Measurements from ENCODE around the gene CCIN. TPM values are rescaled to one million over a fixed set of nuclear protein-coding genes. Genes with fewer than 3 reads are reported as not detected.

CCIN gene
- polyA plus RNA-seq, 1 of the 3 experiments (the other 2 are of a cell fraction), result 0.54 TPM

- no peak for TF ChIP-seq ZBTB33 (IDR thresholded peaks at IDR 0.05; ENCODE audit: borderline replicate concordance, low read depth)
- TF ChIP-seq EZH2phosphoT487 (IDR thresholded peaks at IDR 0.05; ENCODE audit: borderline replicate concordance, low read depth), result no peak
- peak; percentile 74; the same call in 1 of the 2 replicates for TF ChIP-seq RXRA (IDR thresholded peaks at IDR 0.05; ENCODE audit: borderline replicate concordance, low read depth)
- 0 out of 2 replicates have a peak, but pooled peaks have one; percentile 20 for TF ChIP-seq REST (IDR thresholded peaks at IDR 0.05; ENCODE audit: low read depth, low read length)
- no peak for TF ChIP-seq NRF1 (IDR thresholded peaks at IDR 0.05; ENCODE audit: low read depth, low read length)
- no peak for TF ChIP-seq RFX5 (IDR thresholded peaks at IDR 0.05; ENCODE audit: low read length)
- TF ChIP-seq POLR2AphosphoS5 (IDR thresholded peaks at IDR 0.05; ENCODE audit: low read depth, low read length), result no peak; the same call in 1 of the 2 replicates
- no peak for TF ChIP-seq SIN3A (IDR thresholded peaks at IDR 0.05; ENCODE audit: borderline replicate concordance, low read depth, low read length)
Measured at GRCh38 chr9:36163049-36163785, 6.0 kb upstream of the CCIN start (continued).

GRCh38 chr9:36163786-36164170 is 5.4 kb upstream of the CCIN start:
- H3K9ac ChIP-seq, result peak overlapping the region; percentile 53
- H3K27me3 ChIP-seq (ENCODE audit: insufficient read depth), result no peaks in the 10 kb centered on the region
- peak overlapping the region; percentile 81 to 84 for H3K27ac ChIP-seq (ENCODE audit: low read depth in 2 of 2, low read length in 1 of 2)
- DNase-seq, result no peak
- H3K4me1 ChIP-seq (ENCODE audit: control insufficient read depth in 1 of 2, insufficient read depth in 2 of 2, low read depth in 1 of 2, low read length in 1 of 2), result peaks cover 28 to 50% of the 10 kb centered on the region in 2 experiments; a peak in 3 of 4 replicates
- no peaks in the 10 kb centered on the region for H3K79me2 ChIP-seq (ENCODE audit: insufficient read depth)
- no peaks in the 10 kb centered on the region for H4K20me1 ChIP-seq (ENCODE audit: insufficient read depth)
- peaks cover 45% of the 10 kb centered on the region for H3F3A ChIP-seq (replicated peaks; ENCODE audit: insufficient read depth)
- ChIA-PET POLR2A (interaction anchor here (1.3 to 5.7 kb wide), 8 partner anchors 9 to 89 kb away, joined by 3 to 38 read pairs (median 7); partner anchors contain the start of genes CLTA and GLIPR2), CTCF (interaction anchor here (1.0 to 8.8 kb wide), 14 partner anchors 14 to 209 kb away, joined by 3 to 167 read pairs (median 7); partner anchors contain the start of genes CLTA and GLIPR2)
- 32% methylated on average over 4 of the region's 4 CpGs for whole genome bisulfite sequencing (ENCODE audit: low lambda C conversion rate)
- H2AFZ ChIP-seq (ENCODE audit: low read depth), result no peak overlapping the region
- peak overlapping the region; percentile 67; the same call in 1 of the 2 replicates for H3K4me2 ChIP-seq
- H3K9me3 ChIP-seq, result no peaks in the 10 kb centered on the region
- H3K36me3 ChIP-seq (replicated peaks in 1 of 2; ENCODE audit: control insufficient read depth in 1 of 2, insufficient read depth in 2 of 2, low read length in 1 of 2), result peaks cover 0 to 8% of the 10 kb centered on the region in 2 experiments
- no peak overlapping the region for H3K4me3 ChIP-seq (ENCODE audit: low read depth in 2 of 2, low read length in 1 of 2)
- H3K9me2 ChIP-seq, result no peaks in the 10 kb centered on the region
- TF ChIP-seq GATA2 (CRISPR knock-in tag; IDR thresholded peaks at IDR 0.05) (no peak), CHD2 (IDR thresholded peaks at IDR 0.05; ENCODE audit: low read length, partially characterized antibody) (no peak), FOSL2 (IDR thresholded peaks at IDR 0.05; ENCODE audit: borderline replicate concordance, low read depth) (peak; percentile 48; the same call in 1 of the 2 replicates), USF1 (IDR thresholded peaks at IDR 0.05; ENCODE audit: borderline replicate concordance, low read depth) (peak; percentile 40; the same call in 1 of the 2 replicates), JUND (IDR thresholded peaks at IDR 0.05) (0 out of 2 replicates have a peak, but pooled peaks have one; percentile 10), FOXJ3 (CRISPR knock-in tag; IDR thresholded peaks at IDR 0.05) (no peak), RCOR1 (IDR thresholded peaks at IDR 0.05; ENCODE audit: low read length) (no peak), TAF1 (IDR thresholded peaks at IDR 0.05; ENCODE audit: borderline replicate concordance, low read depth, low read length) (no peak), MEF2A (IDR thresholded peaks at IDR 0.05; ENCODE audit: borderline replicate concordance, low read depth) (no peak), CTCF (IDR thresholded peaks at IDR 0.05) (no peak)

Data from SK-N-SH (cell line).